GM18505 (cell line): Measurements from ENCODE around the gene LRP11.

Source experiments
- ATAC-seq: cut with Tn5 transposase; IDR thresholded peaks from one replicate; pipeline ENCODE4 v1.9.1; 2021; ENCODE audit not compliant: unreplicated experiment
- POLR2A ChIP-seq: IDR thresholded peaks from 4 replicates; pipeline ENCODE4 v1.6.1; 2011; ENCODE audit warnings: borderline replicate concordance; ENCODE audit not compliant: insufficient read depth, insufficient read length; ENCODE audit errors: extremely low read depth

The LRP11 gene

DNA sequence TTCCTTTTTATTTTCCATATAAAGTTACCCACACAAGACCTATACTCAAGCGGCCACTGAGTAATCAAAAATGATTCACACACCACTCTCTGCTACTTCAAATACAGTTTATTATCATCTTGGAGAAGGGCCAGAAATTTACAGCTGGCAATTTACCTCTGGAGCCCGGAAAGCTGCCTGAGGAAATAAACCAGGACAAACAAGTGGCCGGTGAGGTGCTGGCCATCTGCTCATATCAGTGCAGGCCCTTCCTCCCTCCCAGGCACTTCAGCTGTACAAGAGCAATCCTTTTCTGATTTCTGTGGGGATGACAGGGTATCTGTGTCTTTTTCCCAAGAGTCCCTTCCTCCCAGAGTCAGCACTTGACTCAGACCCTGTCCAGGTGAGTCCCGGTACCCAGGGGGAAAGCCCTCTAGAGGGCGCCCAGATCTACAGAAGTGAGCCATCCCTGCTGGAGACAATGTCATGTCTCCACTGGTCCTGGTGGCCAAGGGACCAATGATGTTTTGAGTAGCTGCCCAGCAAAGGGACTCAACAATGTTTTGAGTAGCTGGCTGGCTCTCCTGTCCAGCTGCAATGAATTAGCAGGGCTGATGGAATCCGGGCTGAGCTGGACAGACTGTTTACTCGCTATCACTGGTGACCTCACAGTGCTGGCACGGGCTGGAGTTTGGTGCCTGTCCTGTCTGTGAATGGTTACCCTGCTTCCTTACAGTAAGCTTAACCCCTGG is 23.6 kb downstream of the LRP11 start:
- TF ChIP-seq POLR2A = no peak
- no peak for ATAC-seq

DNA sequence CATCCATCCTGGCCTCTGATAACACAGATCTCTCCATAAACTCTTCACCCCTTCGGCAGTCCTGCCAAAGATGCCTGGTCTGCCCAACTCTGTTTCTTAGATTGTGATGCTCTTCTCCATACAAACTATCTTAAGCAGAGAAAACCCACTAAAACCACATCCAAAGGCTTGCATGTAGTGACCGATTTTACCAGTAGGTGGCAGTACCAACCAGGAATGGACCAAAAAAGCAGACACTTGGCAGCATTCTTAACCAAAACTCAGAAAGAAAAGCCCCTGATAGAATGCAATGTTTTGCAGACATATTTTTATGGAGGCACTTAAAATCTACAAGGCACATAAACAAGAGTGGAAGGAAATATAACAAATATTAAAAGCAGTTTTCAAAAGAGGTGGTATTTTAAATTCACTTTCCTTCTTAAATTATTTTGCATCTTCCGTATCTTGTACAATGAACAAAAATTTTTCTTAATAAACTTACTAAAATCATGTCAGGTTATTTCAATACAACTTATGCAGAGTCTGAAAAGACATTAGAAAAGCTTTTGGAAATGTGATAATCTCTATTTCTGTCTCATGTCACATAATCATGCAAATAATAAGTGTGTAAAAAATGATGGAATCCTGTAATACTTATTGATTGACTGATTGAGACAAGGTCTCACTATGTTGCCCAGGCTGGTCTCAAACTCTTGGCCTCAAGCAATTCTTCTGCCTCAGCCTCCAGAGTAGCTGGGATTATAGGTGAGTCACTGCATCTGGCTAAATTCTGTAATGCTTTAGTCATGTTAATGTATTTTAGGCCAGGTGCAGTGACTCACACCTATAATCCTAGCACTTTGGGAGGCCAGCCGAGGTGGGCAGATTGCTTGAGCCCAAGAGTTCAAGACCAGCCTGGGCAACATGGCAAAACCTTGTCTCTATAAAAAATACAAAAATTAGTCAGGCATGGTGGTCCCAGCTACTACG is 29.4 kb downstream of the LRP11 start:
- TF ChIP-seq POLR2A = no peak
- ATAC-seq = no peak

- no peak for ATAC-seq
- TF ChIP-seq POLR2A = no peak
Observed at GRCh38 chr6:149833651-149834050, 30.5 kb downstream of the LRP11 start.

DNA sequence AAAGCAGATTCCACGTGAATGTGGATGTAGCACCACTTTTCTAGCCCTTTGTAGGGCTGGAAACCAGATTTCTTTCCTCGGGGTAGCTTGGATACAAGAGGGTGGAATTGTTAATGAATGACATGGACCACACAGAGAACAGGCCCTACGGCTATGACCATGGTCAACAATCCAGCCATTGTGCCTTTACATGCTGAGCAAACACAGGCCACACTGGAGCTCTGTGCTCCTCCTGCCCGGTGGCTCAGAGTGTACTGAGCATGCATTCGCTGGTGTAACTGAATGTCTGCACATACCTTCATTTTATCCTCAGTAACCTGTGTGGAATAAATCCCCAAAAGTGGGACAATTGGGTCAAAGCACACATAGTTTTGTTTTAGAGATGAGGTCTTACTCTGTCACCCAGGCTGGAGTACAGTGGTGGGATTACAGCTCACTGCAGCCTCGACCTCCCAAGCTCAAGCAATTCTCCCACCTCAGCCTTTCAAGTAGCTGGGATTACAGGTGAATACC is 32.8 kb downstream of the LRP11 start:
- ATAC-seq = no peak
- no peak for TF ChIP-seq POLR2A

GRCh38 chr6:149830731-149831307 is 33.3 kb downstream of the LRP11 start:
- no peak for ATAC-seq
- TF ChIP-seq POLR2A = no peak

DNA sequence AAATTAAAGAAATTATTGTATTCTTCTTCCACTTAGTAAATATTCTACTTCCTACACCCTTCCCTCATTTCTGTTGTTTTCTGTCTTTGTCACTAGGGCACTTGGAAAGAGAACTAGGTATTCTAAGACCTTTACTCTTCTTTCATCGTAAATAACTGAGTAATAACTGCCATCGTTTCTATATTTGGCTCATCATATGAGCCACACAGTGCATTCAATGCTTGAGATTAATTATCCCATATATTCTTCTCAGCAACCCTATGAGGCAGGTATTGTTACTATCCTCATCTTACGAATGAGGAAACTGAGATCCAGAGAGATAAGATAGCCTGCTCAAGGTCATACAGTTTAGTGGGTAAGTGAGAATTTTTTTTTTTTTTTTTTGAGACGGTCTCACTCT is 38.9 kb downstream of the LRP11 start:
- no peak for TF ChIP-seq POLR2A
- no peak for ATAC-seq

DNA sequence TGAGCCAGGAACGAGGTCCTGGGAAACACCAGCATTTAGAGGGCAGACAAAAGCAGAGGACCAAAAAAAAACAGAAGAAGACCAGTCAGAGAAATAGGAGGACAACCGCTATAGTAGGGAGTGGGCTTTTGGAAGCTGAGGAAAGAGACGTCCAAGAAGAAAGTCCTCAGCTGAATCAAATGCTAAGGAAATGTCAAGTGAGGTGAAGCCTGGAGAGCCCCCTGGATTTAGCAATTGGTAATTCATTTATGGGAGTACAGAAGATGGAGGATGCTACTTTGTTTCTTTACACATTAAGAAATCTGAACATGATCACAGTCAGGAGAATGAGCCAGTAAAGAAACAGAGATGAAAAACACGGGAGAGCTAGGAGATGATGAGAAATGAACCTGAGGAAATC is 41.1 kb downstream of the LRP11 start:
- TF ChIP-seq POLR2A = no peak
- ATAC-seq = no peak

- ATAC-seq = no peak
- no peak for TF ChIP-seq POLR2A
Observed at GRCh38 chr6:149821492-149821891, 42.7 kb downstream of the LRP11 start.

DNA sequence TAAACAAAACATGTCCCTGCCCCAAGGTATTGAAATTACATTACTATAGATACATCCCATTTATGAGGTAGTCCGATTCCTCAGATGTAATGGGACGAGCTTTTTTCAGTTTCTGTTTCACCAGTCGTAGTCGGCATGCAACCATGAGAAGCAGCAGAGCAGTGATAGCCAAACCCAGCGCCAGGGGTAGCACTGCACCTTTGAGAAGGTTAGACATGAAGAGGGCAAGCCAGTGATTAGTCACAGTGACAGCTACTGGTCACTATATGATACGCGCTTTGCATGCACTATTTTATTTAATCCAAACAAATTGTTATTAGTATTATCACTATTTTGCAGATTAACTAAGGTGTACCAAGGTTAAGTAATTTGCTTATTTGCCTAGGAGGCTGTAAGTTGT is 43.7 kb downstream of the LRP11 start:
- ATAC-seq = no peak
- no peak for TF ChIP-seq POLR2A

DNA sequence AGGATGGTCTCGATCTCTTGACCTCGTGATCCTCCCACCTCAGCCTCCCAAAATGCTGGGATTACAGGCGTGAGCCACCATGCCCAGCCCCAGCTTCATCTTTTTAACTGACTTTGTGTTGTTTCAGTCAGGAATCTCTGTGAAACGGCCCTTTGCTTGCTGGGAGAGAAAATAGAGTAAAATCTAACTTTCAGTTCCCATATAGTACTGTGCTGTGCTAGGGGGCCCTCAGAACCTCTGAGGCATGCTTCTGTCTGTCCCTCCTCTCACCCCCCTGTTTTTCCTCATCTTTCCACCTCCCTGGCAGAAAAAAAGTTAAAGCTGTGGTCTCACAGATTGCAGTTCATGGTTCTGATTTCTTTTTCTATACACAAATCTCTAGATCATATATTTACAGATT is 48.4 kb downstream of the LRP11 start:
- TF ChIP-seq POLR2A = no peak
- ATAC-seq = no peak

DNA sequence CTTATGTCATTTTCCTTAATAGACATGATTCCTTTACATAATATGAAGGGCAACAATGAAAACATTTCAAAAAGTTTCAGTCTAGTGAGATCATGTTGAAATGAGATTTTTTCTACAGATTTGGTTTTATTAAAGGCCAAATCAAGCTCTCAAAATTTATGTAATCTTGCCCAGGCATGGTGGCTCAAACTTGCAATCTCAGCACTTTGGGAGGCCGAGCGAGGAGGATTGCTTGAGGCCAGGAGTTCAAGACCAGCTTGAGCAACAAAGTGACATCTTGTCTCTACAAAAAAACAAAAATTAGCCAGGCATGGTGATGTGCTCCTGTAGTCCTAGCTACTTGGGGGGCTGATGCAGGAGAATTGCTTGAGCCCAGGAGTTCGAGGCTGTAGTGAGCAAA is 50.8 kb downstream of the LRP11 start:
- ATAC-seq = no peak
- no peak for TF ChIP-seq POLR2A

- ATAC-seq = no peak
- TF ChIP-seq POLR2A = no peak
Observed at GRCh38 chr6:149809798-149810197, 54.4 kb downstream of the LRP11 start.

DNA sequence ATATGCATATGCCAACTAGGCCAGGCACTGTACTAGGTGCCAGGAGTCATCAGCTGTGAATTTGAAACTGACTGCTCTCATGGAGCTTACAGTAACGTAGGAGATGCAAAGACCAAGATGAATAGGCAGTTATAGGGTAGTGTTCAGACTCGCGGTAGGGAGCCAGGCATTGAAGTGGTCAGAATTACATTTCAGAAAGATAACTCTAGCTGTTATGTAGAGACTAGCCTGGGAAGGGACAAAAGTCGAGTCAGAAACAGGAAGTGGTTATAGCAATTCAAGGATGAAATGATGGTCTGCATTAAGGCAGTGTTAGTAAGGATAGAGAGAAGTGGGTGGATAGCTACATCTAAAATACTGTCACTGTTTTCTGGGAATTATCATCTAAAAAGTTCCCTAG is 58.0 kb downstream of the LRP11 start:
- ATAC-seq = no peak
- no peak for TF ChIP-seq POLR2A

- no peak for TF ChIP-seq POLR2A
- ATAC-seq = no peak
Observed at GRCh38 chr6:149783551-149783950, 80.6 kb downstream of the LRP11 start.

- no peak for TF ChIP-seq POLR2A
- no peak for ATAC-seq
Observed at GRCh38 chr6:149782337-149782736, 81.8 kb downstream of the LRP11 start.
